Measurements from ENCODE around the gene TRPC4. TPM values are rescaled to one million over a fixed set of nuclear protein-coding genes. Genes with fewer than 3 reads are reported as not detected.

The TRPC4 gene
- total and polyA plus RNA-seq, 12 donors = 0.24 to 22.5 (median 0.78) TPM

DNA sequence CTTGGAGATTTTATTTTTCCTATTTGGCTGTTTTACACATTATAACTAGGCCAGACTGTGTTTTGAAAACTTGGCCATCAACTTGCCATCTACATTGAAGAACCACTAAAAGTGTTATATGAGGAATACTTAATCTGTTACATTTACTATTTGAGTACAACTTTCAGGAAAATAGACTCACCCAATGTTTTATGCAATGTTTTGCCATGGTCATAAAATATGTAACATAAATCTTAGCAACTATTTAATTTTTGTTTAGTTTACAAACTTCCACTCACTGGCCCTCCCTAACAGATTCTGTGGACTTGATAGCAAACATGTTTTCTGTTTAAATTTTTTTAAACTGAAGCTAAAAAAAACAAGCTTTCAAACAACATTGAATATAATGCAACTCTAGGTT is 23.7 kb upstream of the TRPC4 start:
- Histone ChIP-seq H3K27ac (no peak overlapping the region), H3K36me3 (replicated peaks in 1 of 2) (no peaks in the 10 kb centered on the region), H3K9me3 (replicated peaks in 1 of 3) (no peaks in the 10 kb centered on the region), H3K27me3 (no peaks in the 10 kb centered on the region), H3K4me3 (no peak overlapping the region), H3K4me1 (replicated peaks in 1 of 2) (no peaks in the 10 kb centered on the region)
- intact Hi-C loops (cut with DNase I) = no loop called here
- TF ChIP-seq POLR2A (IDR thresholded peaks at IDR 0.05) = no peak
- TF ChIP-seq, protein P1, sequence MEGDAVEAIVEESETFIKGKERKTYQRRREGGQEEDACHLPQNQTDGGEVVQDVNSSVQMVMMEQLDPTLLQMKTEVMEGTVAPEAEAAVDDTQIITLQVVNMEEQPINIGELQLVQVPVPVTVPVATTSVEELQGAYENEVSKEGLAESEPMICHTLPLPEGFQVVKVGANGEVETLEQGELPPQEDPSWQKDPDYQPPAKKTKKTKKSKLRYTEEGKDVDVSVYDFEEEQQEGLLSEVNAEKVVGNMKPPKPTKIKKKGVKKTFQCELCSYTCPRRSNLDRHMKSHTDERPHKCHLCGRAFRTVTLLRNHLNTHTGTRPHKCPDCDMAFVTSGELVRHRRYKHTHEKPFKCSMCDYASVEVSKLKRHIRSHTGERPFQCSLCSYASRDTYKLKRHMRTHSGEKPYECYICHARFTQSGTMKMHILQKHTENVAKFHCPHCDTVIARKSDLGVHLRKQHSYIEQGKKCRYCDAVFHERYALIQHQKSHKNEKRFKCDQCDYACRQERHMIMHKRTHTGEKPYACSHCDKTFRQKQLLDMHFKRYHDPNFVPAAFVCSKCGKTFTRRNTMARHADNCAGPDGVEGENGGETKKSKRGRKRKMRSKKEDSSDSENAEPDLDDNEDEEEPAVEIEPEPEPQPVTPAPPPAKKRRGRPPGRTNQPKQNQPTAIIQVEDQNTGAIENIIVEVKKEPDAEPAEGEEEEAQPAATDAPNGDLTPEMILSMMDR (IDR thresholded peaks at IDR 0.05) = no peak
- no peak for DNase-seq

DNA sequence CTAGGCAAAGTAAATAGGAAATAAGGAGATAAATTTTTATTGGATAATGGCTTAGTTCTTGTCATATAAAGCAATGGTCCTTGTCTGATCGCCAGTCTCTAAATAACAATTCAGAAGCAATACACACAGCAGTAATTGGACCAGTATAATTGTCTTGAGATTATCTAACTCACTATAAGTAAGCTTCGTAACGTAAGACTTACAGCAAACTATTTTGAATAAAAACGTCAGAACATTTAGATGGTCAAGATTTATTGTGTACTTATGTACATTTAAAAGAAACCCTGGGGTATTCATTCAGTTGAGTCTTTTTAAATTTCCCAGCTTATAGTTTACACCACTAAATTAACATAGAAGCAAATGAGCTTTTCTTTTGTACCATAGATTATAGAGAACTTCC is 20.2 kb upstream of the TRPC4 start:
- no peak for TF ChIP-seq POLR2A (IDR thresholded peaks at IDR 0.05)
- TF ChIP-seq, protein P1 (IDR thresholded peaks at IDR 0.05) = no peak
- no peaks in the 10 kb centered on the region for H3K36me3 ChIP-seq (replicated peaks in 1 of 2)
- H3K4me3 ChIP-seq = no peak overlapping the region
- DNase-seq = no peak
- H3K4me1 ChIP-seq (replicated peaks in 1 of 2) = no peaks in the 10 kb centered on the region
- no peak overlapping the region for H3K27ac ChIP-seq
- H3K27me3 ChIP-seq = no peaks in the 10 kb centered on the region
- 56 to 60% (median 58%) methylated on average over 4 of the region's 4 CpGs for WGBS, 4 donors
- no peaks in the 10 kb centered on the region for H3K9me3 ChIP-seq (replicated peaks in 1 of 3)
- intact Hi-C loops (cut with DNase I) = no loop called here

DNA sequence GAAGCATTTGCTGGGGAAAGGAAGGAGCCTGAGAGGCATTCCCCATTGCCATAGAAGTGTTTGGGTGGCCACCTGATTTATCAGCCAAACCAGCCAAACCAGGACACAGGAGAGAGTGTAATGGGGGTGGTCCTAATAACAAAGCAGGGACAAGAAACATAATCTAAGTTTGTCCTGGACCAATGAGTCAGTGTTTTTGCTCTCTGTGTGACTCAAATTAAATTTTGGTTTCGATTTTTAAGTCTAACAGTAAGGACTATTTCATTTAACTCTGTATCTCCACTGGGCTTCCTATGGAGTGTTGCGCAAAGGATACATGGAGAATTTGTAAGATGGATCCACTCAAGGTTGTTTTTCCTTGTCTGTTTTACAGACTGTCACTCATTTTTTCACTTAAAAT is 19.5 kb upstream of the TRPC4 start:
- 66 to 74% (median 68%) methylated on average over 2 of the region's 2 CpGs for WGBS, 4 donors
- Histone ChIP-seq H3K27ac (no peak overlapping the region), H3K36me3 (replicated peaks in 1 of 2) (no peaks in the 10 kb centered on the region), H3K27me3 (no peaks in the 10 kb centered on the region), H3K4me1 (replicated peaks in 1 of 2) (no peaks in the 10 kb centered on the region), H3K4me3 (no peak overlapping the region), H3K9me3 (replicated peaks in 1 of 3) (no peaks in the 10 kb centered on the region)
- intact Hi-C loops (cut with DNase I) = no loop called here
- no peak for DNase-seq
- TF ChIP-seq, protein P1 (IDR thresholded peaks at IDR 0.05) = no peak
- TF ChIP-seq POLR2A (IDR thresholded peaks at IDR 0.05) = no peak

GRCh38 chr13:37886879-37887278 is 17.3 kb upstream of the TRPC4 start:
- intact Hi-C loops (cut with DNase I) = no loop called here
- DNase-seq = no peak
- Histone ChIP-seq H3K4me1 (replicated peaks in 1 of 2) (no peaks in the 10 kb centered on the region), H3K27ac (no peak overlapping the region), H3K4me3 (no peak overlapping the region), H3K36me3 (replicated peaks in 1 of 2) (no peaks in the 10 kb centered on the region), H3K9me3 (replicated peaks in 1 of 3) (no peaks in the 10 kb centered on the region), H3K27me3 (no peaks in the 10 kb centered on the region)
- TF ChIP-seq, protein P1 (IDR thresholded peaks at IDR 0.05) = no peak
- WGBS, 4 donors = 52 to 64% (median 62%) methylated on average over 4 of the region's 4 CpGs

All from adrenal gland (tissue), 12 donors.